Type B pancreatic cell (in vitro differentiated cells): ENCODE results near the gene NUP133. TPM values are rescaled to one million over a fixed set of nuclear protein-coding genes. Genes with fewer than 3 reads are reported as not detected.
"Not testable (repeated sequence)": the region's sequence is repeated elsewhere in the genome, so short reads cannot be mapped to it uniquely, and the experiment has no call there.

Experiments
- DNase-seq: peaks from one replicate; pipeline ENCODE4 v3.0.0; 2021; ENCODE audit warnings: mixed read lengths; ENCODE audit not compliant: unreplicated experiment; ENCODE audit errors: extremely low spot score
- H3K27ac Mint-ChIP-seq: 2 replicates; pipeline ENCODE4 v1.8.0; 2021; ENCODE audit warnings: mild to moderate bottlenecking, mixed read lengths
- H3K27me3 Mint-ChIP-seq: 2 replicates; pipeline ENCODE4 v1.8.0; 2021; ENCODE audit warnings: mixed read lengths
- H3K36me3 Mint-ChIP-seq: 2 replicates; pipeline ENCODE4 v1.8.0; 2021; ENCODE audit warnings: mixed read lengths
- H3K4me1 Mint-ChIP-seq: one replicate; pipeline ENCODE4 v1.8.0; 2021; ENCODE audit warnings: mixed read lengths; ENCODE audit not compliant: unreplicated experiment
- H3K4me3 Mint-ChIP-seq: 2 replicates; pipeline ENCODE4 v1.8.0; 2021; ENCODE audit warnings: mild to moderate bottlenecking, mixed read lengths
- H3K9me3 Mint-ChIP-seq: 2 replicates; pipeline ENCODE4 v1.8.0; 2021; ENCODE audit warnings: mixed read lengths
- total RNA-seq: library from RNA; stranded (reverse); gene quantifications from 2 replicates; pipeline ENCODE4 v1.2.1, GENCODE V29; 2021; ENCODE audit warnings: low replicate concordance
- TF ChIP-seq, protein P1 (sequence below): fragments of 200-600 bp; sonication (generic); conservative IDR thresholded peaks from 2 replicates; pipeline ENCODE4 v1.5.0; 2021; ENCODE audit warnings: antibody characterized with exemption, mild to moderate bottlenecking

NUP133 gene
- total RNA-seq, 1 donor from 2014 or later = 53.9 TPM

DNA sequence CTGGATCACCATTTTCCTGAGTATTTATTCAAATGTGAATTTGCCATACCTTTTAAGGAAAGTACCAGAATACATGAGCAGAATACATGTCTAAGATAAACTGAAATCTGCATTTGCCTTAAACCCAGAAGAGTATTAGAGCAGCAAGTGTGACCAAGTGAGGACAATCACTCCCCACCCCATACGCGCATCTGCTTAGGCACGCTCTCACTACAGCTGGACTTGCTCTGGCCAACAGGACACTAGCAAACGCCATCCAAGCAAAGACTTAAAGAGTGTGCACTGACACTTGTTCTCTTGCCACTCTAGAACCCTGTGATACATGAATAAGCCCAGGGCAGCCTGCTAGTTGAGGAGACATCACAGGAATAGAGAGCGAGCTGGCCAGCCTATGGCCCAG is 25.6 kb downstream of the NUP133 start:
- Mint-ChIP-seq H3K4me3 (no peak overlapping the region), H3K27me3 (no peaks in the 10 kb centered on the region), H3K9me3 (no peaks in the 10 kb centered on the region), H3K4me1 (no peaks in the 10 kb centered on the region), H3K27ac (no peak overlapping the region), H3K36me3 (peaks cover 35% of the 10 kb centered on the region)
- TF ChIP-seq, protein P1, sequence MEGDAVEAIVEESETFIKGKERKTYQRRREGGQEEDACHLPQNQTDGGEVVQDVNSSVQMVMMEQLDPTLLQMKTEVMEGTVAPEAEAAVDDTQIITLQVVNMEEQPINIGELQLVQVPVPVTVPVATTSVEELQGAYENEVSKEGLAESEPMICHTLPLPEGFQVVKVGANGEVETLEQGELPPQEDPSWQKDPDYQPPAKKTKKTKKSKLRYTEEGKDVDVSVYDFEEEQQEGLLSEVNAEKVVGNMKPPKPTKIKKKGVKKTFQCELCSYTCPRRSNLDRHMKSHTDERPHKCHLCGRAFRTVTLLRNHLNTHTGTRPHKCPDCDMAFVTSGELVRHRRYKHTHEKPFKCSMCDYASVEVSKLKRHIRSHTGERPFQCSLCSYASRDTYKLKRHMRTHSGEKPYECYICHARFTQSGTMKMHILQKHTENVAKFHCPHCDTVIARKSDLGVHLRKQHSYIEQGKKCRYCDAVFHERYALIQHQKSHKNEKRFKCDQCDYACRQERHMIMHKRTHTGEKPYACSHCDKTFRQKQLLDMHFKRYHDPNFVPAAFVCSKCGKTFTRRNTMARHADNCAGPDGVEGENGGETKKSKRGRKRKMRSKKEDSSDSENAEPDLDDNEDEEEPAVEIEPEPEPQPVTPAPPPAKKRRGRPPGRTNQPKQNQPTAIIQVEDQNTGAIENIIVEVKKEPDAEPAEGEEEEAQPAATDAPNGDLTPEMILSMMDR = no peak
- DNase-seq = no peak

DNA sequence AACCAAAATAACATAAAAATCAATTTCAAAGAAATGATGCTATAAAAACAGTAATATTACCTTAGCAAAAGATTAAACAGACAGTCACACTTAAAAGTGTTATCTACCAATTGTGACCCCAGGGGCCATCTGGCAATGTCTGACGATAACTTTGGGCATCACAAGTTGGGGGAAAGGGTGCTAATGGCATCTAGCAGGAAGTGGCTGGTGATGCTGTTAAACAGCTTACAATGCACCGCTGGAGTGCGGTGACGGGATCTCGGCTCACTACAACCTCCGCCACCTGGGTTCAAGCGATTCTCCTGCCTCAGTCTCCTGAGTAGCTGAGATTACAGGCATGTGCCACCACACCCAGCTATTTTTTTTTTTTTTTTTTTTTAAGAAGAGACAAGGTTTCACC is 27.6 kb downstream of the NUP133 start:
- H3K4me1 Mint-ChIP-seq = no peaks in the 10 kb centered on the region
- no peak overlapping the region for H3K27ac Mint-ChIP-seq
- TF ChIP-seq, protein P1 = no peak
- no peaks in the 10 kb centered on the region for H3K27me3 Mint-ChIP-seq
- H3K9me3 Mint-ChIP-seq = no peaks in the 10 kb centered on the region
- no peak overlapping the region for H3K4me3 Mint-ChIP-seq
- DNase-seq = no peak
- H3K36me3 Mint-ChIP-seq = peaks cover 31% of the 10 kb centered on the region

DNA sequence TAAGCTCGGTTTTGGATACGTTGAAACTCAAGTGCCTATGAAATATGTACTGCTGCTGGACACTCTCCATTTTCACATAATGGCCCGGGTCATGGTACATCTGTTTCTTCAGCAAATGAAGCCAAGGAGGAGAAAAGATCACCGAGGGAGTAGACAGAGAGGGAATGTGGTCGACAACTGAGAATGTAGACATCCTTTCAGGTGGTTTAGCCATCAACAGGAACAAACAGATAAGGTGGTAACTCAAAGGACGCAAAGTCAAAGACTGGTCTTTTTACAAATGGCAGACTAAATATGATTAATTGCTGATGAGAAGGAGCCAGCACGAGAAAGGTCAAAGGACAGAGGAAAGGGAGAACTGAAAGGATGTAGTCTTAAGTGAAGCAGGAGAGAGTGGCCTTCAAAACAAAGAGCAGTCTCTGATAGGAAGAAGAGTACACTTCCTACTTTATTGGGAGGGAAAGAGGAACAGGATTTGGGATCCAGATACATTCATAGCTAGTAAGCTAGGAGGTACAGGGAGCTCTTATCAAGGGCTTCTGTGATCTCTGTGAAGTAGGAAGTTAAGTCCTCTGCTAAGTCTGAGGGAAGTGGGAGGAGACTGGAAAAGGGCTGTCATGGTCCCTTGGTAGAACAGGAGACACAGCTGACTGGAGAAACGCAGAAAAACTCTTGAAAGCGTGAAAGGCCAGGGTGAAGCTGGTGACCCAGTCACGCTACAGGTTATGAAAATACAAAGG is 28.3 kb downstream of the NUP133 start:
- Mint-ChIP-seq H3K36me3 (peaks cover 31% of the 10 kb centered on the region), H3K4me3 (no peak overlapping the region), H3K9me3 (no peaks in the 10 kb centered on the region), H3K4me1 (no peaks in the 10 kb centered on the region), H3K27me3 (no peaks in the 10 kb centered on the region), H3K27ac (no peak overlapping the region)
- TF ChIP-seq, protein P1 = no peak
- no peak for DNase-seq

DNA sequence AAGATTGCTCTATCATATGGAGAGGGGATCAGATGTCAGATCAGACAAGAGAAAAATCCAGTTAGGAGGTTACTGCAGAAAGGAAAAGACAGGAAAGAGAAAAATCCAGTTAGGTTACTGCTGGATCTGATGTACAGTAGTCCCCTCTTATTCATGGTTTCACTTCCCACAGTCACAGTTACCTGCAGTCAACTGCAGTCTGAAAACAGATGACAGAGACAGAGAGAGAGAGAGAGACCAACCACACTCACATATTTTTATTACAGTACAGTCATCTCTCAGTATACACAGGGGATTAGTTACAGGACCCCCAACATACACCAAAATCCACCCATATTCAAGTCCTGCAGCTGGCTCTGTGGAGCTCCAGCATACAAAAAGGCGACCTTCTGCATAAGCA is 29.3 kb downstream of the NUP133 start:
- Mint-ChIP-seq H3K36me3 (peaks cover 36% of the 10 kb centered on the region), H3K9me3 (no peaks in the 10 kb centered on the region), H3K27me3 (no peaks in the 10 kb centered on the region), H3K4me3 (no peak overlapping the region), H3K27ac (no peak overlapping the region), H3K4me1 (no peaks in the 10 kb centered on the region)
- no peak for DNase-seq
- TF ChIP-seq, protein P1 = no peak

DNA sequence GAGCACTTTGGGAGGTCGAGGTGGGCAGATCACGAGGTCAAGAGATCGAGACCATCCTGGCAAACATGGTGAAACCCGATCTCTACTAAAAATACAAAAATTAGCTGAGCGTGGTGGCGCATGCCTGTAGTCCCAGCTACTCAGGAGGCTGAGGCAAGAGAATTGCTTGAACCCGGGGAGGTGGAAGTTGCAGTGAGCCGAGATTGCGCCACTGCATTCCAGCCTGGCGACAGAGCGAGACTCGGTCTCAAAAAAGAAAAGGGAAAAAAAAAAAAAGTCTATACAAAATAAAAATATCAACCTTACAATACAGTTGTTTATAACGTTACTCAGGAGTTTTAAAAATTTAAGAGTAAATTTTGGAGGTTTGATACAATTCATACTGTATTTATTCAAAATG is 32.3 kb downstream of the NUP133 start:
- H3K27ac Mint-ChIP-seq, H3K4me3 Mint-ChIP-seq, H3K4me1 Mint-ChIP-seq, DNase-seq, H3K27me3 Mint-ChIP-seq, H3K9me3 Mint-ChIP-seq: not testable (repeated sequence)
- H3K36me3 Mint-ChIP-seq = peaks cover 31% of the 10 kb centered on the region

- TF ChIP-seq, protein P1 = no peak
- H3K9me3 Mint-ChIP-seq = no peaks in the 10 kb centered on the region
- no peak overlapping the region for H3K4me3 Mint-ChIP-seq
- H3K27me3 Mint-ChIP-seq = no peaks in the 10 kb centered on the region
- peaks cover 31% of the 10 kb centered on the region for H3K36me3 Mint-ChIP-seq
- no peaks in the 10 kb centered on the region for H3K4me1 Mint-ChIP-seq
- no peak overlapping the region for H3K27ac Mint-ChIP-seq
- DNase-seq = no peak
Measured at GRCh38 chr1:229474509-229474908, 33.6 kb downstream of the NUP133 start.
